GM23338 (cell line): ENCODE results near the gene YBX1. TPM values are rescaled to one million over a fixed set of nuclear protein-coding genes. Genes with fewer than 3 reads are reported as not detected.

Source experiments
- ATAC-seq: fragments of 200-7000 bp; cut with Tn5 transposase; 3 replicates; pipeline ENCODE4 v1.9.1; 2020
- DNase-seq: peaks from one replicate; pipeline ENCODE4 v3.0.0-alpha.2; 2015; ENCODE audit warnings: low spot score
- H2AFZ ChIP-seq: fragments of 200-600 bp; sonication (generic); 2 replicates; pipeline ENCODE4 v1.8.0; 2016; ENCODE audit warnings: antibody characterized with exemption, mild to moderate bottlenecking, moderate library complexity
- H3F3A ChIP-seq: fragments of 200-600 bp; sonication (generic); replicated peaks from 2 replicates; pipeline ENCODE4 v1.8.0; 2017; ENCODE audit warnings: antibody characterized with exemption, mixed run types, low read depth
- H3K27ac ChIP-seq: fragments of 200-600 bp; sonication (generic); 2 replicates; pipeline ENCODE4 v1.6.1; 2016; ENCODE audit warnings: low read depth
- H3K27me3 ChIP-seq: fragments of 200-600 bp; sonication (generic); 2 replicates; pipeline ENCODE4 v1.8.0; 2016; ENCODE audit warnings: mild to moderate bottlenecking, mixed run types, moderate library complexity; ENCODE audit not compliant: insufficient read depth
- H3K36me3 ChIP-seq: fragments of 200-600 bp; sonication (generic); 2 replicates; pipeline ENCODE4 v1.8.0; 2016; ENCODE audit warnings: mild to moderate bottlenecking; ENCODE audit not compliant: insufficient read depth
- H3K4me1 ChIP-seq: fragments of 200-600 bp; sonication (generic); 2 replicates; pipeline ENCODE4 v1.8.0; 2016; ENCODE audit warnings: mild to moderate bottlenecking, moderate library complexity; ENCODE audit not compliant: insufficient read depth
- H3K4me2 ChIP-seq: fragments of 200-600 bp; sonication (generic); 2 replicates; pipeline ENCODE4 v1.7.1; 2017; ENCODE audit warnings: mixed run types
- H3K4me3 ChIP-seq: fragments of 200-600 bp; sonication (generic); 2 replicates; pipeline ENCODE4 v1.6.1; 2016; ENCODE audit warnings: mixed run types
- H3K79me2 ChIP-seq: fragments of 200-600 bp; sonication (generic); replicated peaks from 2 replicates; pipeline ENCODE4 v1.8.0; 2017; ENCODE audit warnings: mild to moderate bottlenecking; ENCODE audit not compliant: insufficient read depth
- H3K9me2 ChIP-seq: fragments of 200-600 bp; sonication (generic); 2 replicates; pipeline ENCODE4 v1.8.0; 2017; ENCODE audit not compliant: insufficient read depth
- H4K20me1 ChIP-seq: fragments of 200-600 bp; sonication (generic); replicated peaks from 2 replicates; pipeline ENCODE4 v1.8.0; 2017; ENCODE audit warnings: mild to moderate bottlenecking; ENCODE audit not compliant: insufficient read depth
- H3K27ac Mint-ChIP-seq: 2 replicates; pipeline ENCODE4 v1.8.0; 2020; ENCODE audit warnings: inconsistent platforms, mild to moderate bottlenecking, moderate library complexity, mixed read lengths
- H3K27me3 Mint-ChIP-seq: 3 replicates; pipeline ENCODE4 v1.8.0; 2022; ENCODE audit warnings: low read depth, mild to moderate bottlenecking, moderate library complexity, mixed read lengths, inconsistent platforms; ENCODE audit not compliant: insufficient read depth, poor library complexity
- H3K36me3 Mint-ChIP-seq: 3 replicates; pipeline ENCODE4 v1.8.0; 2021; ENCODE audit warnings: low read depth, mild to moderate bottlenecking, inconsistent platforms, moderate library complexity, mixed read lengths
- H3K4me1 Mint-ChIP-seq: 3 replicates; pipeline ENCODE4 v1.8.0; 2020; ENCODE audit warnings: mild to moderate bottlenecking, inconsistent platforms, mixed read lengths
- H3K4me3 Mint-ChIP-seq: 3 replicates; pipeline ENCODE4 v1.8.0; 2021; ENCODE audit warnings: moderate library complexity, mild to moderate bottlenecking, inconsistent platforms, mixed read lengths
- H3K9me3 Mint-ChIP-seq: 3 replicates; pipeline ENCODE4 v1.8.0; 2020; ENCODE audit warnings: moderate library complexity, mild to moderate bottlenecking, inconsistent platforms, mixed read lengths
- CREB1 ChIP-seq: fragments of 250-450 bp; sonication (Bioruptor Pico); IDR thresholded peaks from 2 replicates; pipeline ENCODE4 v1.5.0; 2020; ENCODE audit warnings: low read depth, mild to moderate bottlenecking, moderate library complexity
- EZH2 ChIP-seq: fragments of 200-600 bp; sonication (generic); IDR thresholded peaks from one replicate; pipeline ENCODE4 v1.8.0; 2017; ENCODE audit warnings: antibody characterized with exemption, mild to moderate bottlenecking, low read depth; ENCODE audit not compliant: unreplicated experiment
- EZH2phosphoT487 ChIP-seq: fragments of 200-600 bp; sonication (generic); IDR thresholded peaks from one replicate; pipeline ENCODE4 v1.8.1; 2018; ENCODE audit warnings: antibody characterized with exemption; ENCODE audit not compliant: unreplicated experiment
- JUNB ChIP-seq: IDR thresholded peaks from one replicate; pipeline ENCODE4 v1.6.1; 2016; ENCODE audit warnings: antibody characterized with exemption; ENCODE audit not compliant: unreplicated experiment
- NANOG ChIP-seq: IDR thresholded peaks from 2 replicates; pipeline ENCODE4 v1.6.1; 2016; ENCODE audit warnings: antibody characterized with exemption, borderline replicate concordance
- POLR2AphosphoS5 ChIP-seq: IDR thresholded peaks from 2 replicates; pipeline ENCODE4 v1.6.1; 2016; ENCODE audit warnings: antibody characterized with exemption, low read depth
- STAT1 ChIP-seq: IDR thresholded peaks from one replicate; pipeline ENCODE4 v1.6.1; 2016; ENCODE audit warnings: antibody characterized with exemption; ENCODE audit not compliant: unreplicated experiment
- ZNF114 ChIP-seq: fragments of 250-450 bp; sonication (Bioruptor Pico); IDR thresholded peaks from 2 replicates; pipeline ENCODE4 v1.5.0; 2020; ENCODE audit warnings: mild to moderate bottlenecking, moderate library complexity
- ZNF331 ChIP-seq: fragments of 250-450 bp; sonication (Bioruptor Pico); IDR thresholded peaks from 2 replicates; pipeline ENCODE4 v1.5.0; 2020; ENCODE audit warnings: low read depth, mild to moderate bottlenecking, moderate library complexity
- ZNF462 ChIP-seq: fragments of 250-450 bp; sonication (Bioruptor Pico); IDR thresholded peaks from 2 replicates; pipeline ENCODE4 v1.5.0; 2020; ENCODE audit warnings: mild to moderate bottlenecking, moderate library complexity
- polyA plus RNA-seq: library from polyadenylated mRNA; unstranded; fragments of >200 nt; fragmentation: Nextera tagmentation; extraction: Ambion mirVana; gene quantifications from 2 replicates; pipeline ENCODE4 v1.2.1, GENCODE V29; 2016
- total RNA-seq: library from RNA; depleted of rRNA; stranded (reverse); fragments of >200 nt; shearing (Covaris generic); gene quantifications from 2 replicates; pipeline ENCODE4 v1.2.3, GENCODE V29; 2014
- TF ChIP-seq, protein P1 (sequence below), 2 experiments: fragments of 200-600 bp in 1 of 2; sonication (generic) in 1 of 2; conservative IDR thresholded peaks; 2 replicates each; pipeline versions ENCODE4 v1.5.1 to v1.6.1; 2016 to 2017; ENCODE audit warnings: antibody characterized with exemption in 2 of 2, low read depth in 2 of 2, mild to moderate bottlenecking in 2 of 2, moderate library complexity in 1 of 2
- TF ChIP-seq, protein P2 (sequence below): IDR thresholded peaks from 2 replicates; pipeline ENCODE4 v1.6.1; 2016; ENCODE audit warnings: antibody characterized with exemption
- TF ChIP-seq, protein P3 (sequence below): IDR thresholded peaks from one replicate; pipeline ENCODE4 v1.6.1; 2018; ENCODE audit warnings: antibody characterized with exemption; ENCODE audit not compliant: unreplicated experiment

YBX1 gene
- total and polyA plus RNA-seq, 2 experiments from 2014 or later, result 1,282 to 1,441 TPM

- Histone ChIP-seq H3K4me3 (no peak overlapping the region), H3K27me3 (no peaks in the 10 kb centered on the region), H3K9me2 (no peaks in the 10 kb centered on the region), H2AFZ (no peak overlapping the region), H3K4me1 (peaks cover 22% of the 10 kb centered on the region), H3K79me2 (no peaks in the 10 kb centered on the region), H3F3A (no peaks in the 10 kb centered on the region), H4K20me1 (no peaks in the 10 kb centered on the region), H3K27ac (no peak overlapping the region), H3K4me2 (no peak overlapping the region), H3K36me3 (no peaks in the 10 kb centered on the region)
- H3K36me3 Mint-ChIP-seq, result peaks cover 10% of the 10 kb centered on the region; the same call in 2 of the 3 replicates
- H3K4me3 Mint-ChIP-seq, result no peak overlapping the region
- peaks cover 42% of the 10 kb centered on the region for H3K4me1 Mint-ChIP-seq
- no peak overlapping the region for H3K27ac Mint-ChIP-seq
- ATAC-seq (no peak), DNase-seq (no peak)
- peaks cover 13% of the 10 kb centered on the region for H3K27me3 Mint-ChIP-seq
- TF ChIP-seq NANOG (no peak), ZNF331 (CRISPR knock-in tag) (no peak), STAT1 (no peak), POLR2AphosphoS5 (no peak), ZNF114 (CRISPR knock-in tag) (no peak), CREB1 (CRISPR knock-in tag) (no peak), EZH2phosphoT487 (no peak), ZNF462 (CRISPR knock-in tag) (no peak), JUNB (no peak), EZH2 (no peak)
- TF ChIP-seq, protein P1, sequence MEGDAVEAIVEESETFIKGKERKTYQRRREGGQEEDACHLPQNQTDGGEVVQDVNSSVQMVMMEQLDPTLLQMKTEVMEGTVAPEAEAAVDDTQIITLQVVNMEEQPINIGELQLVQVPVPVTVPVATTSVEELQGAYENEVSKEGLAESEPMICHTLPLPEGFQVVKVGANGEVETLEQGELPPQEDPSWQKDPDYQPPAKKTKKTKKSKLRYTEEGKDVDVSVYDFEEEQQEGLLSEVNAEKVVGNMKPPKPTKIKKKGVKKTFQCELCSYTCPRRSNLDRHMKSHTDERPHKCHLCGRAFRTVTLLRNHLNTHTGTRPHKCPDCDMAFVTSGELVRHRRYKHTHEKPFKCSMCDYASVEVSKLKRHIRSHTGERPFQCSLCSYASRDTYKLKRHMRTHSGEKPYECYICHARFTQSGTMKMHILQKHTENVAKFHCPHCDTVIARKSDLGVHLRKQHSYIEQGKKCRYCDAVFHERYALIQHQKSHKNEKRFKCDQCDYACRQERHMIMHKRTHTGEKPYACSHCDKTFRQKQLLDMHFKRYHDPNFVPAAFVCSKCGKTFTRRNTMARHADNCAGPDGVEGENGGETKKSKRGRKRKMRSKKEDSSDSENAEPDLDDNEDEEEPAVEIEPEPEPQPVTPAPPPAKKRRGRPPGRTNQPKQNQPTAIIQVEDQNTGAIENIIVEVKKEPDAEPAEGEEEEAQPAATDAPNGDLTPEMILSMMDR (conservative IDR thresholded peaks at IDR 0.05; ENCODE audit: low read depth in 2 of 2), result no peak
- TF ChIP-seq, protein P2, sequence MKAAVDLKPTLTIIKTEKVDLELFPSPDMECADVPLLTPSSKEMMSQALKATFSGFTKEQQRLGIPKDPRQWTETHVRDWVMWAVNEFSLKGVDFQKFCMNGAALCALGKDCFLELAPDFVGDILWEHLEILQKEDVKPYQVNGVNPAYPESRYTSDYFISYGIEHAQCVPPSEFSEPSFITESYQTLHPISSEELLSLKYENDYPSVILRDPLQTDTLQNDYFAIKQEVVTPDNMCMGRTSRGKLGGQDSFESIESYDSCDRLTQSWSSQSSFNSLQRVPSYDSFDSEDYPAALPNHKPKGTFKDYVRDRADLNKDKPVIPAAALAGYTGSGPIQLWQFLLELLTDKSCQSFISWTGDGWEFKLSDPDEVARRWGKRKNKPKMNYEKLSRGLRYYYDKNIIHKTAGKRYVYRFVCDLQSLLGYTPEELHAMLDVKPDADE, result no peak
- TF ChIP-seq, protein P3, sequence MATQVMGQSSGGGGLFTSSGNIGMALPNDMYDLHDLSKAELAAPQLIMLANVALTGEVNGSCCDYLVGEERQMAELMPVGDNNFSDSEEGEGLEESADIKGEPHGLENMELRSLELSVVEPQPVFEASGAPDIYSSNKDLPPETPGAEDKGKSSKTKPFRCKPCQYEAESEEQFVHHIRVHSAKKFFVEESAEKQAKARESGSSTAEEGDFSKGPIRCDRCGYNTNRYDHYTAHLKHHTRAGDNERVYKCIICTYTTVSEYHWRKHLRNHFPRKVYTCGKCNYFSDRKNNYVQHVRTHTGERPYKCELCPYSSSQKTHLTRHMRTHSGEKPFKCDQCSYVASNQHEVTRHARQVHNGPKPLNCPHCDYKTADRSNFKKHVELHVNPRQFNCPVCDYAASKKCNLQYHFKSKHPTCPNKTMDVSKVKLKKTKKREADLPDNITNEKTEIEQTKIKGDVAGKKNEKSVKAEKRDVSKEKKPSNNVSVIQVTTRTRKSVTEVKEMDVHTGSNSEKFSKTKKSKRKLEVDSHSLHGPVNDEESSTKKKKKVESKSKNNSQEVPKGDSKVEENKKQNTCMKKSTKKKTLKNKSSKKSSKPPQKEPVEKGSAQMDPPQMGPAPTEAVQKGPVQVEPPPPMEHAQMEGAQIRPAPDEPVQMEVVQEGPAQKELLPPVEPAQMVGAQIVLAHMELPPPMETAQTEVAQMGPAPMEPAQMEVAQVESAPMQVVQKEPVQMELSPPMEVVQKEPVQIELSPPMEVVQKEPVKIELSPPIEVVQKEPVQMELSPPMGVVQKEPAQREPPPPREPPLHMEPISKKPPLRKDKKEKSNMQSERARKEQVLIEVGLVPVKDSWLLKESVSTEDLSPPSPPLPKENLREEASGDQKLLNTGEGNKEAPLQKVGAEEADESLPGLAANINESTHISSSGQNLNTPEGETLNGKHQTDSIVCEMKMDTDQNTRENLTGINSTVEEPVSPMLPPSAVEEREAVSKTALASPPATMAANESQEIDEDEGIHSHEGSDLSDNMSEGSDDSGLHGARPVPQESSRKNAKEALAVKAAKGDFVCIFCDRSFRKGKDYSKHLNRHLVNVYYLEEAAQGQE, result no peak
- no peaks in the 10 kb centered on the region for H3K9me3 Mint-ChIP-seq
These were observed 59.9 kb downstream of the YBX1 start for GRCh38 chr1:42742141-42742540.
